ENCODE results near the gene TRAPPC14. TPM values are rescaled to one million over a fixed set of nuclear protein-coding genes. Genes with fewer than 3 reads are reported as not detected.

The TRAPPC14 gene
- total RNA-seq, 3 donors from 2014 or later (not counting 1 experiment from before 2014, with no cell fraction given): 55.1 to 59.2 (median 56.5) TPM

Other genes starting within 250 kb of the TRAPPC14 start
- gene TRIM4, start 239.2 kb downstream of the TRAPPC14 start, total RNA-seq: 10 to 100 TPM; 16.8 to 28.1 (median 22.4) TPM
- not detected for gene GJC3, start 229.1 kb downstream of the TRAPPC14 start, total RNA-seq
- gene AZGP1, start 182.7 kb downstream of the TRAPPC14 start, total RNA-seq: not detected
- gene ZKSCAN1, start 143.1 kb downstream of the TRAPPC14 start, total RNA-seq: 10 to 100 TPM; 57.6 to 62.5 (median 60.8) TPM
- gene ZSCAN21, start 108.9 kb downstream of the TRAPPC14 start, total RNA-seq: 1 to 10 TPM; 6.2 to 8.9 (median 7.2) TPM
- gene ZNF3, start 77.0 kb downstream of the TRAPPC14 start, total RNA-seq: 10 to 100 TPM; 37.8 to 51.6 (median 49.0) TPM
- 10 to 100 TPM; 79.0 to 94.6 (median 84.4) TPM for gene COPS6, start 69.8 kb downstream of the TRAPPC14 start, total RNA-seq
- 100 to 1,000 TPM; 112 to 214 (median 137) TPM for gene MCM7, start 57.3 kb downstream of the TRAPPC14 start, total RNA-seq
- 10 to 100 TPM in 2 of 3 donors, 1 to 10 TPM in 1; 8.4 to 12.8 (median 12.7) TPM for gene AP4M1, start 57.1 kb downstream of the TRAPPC14 start, total RNA-seq
- gene TAF6, start 39.4 kb downstream of the TRAPPC14 start, total RNA-seq: 10 to 100 TPM; 42.2 to 56.8 (median 47.9) TPM
- gene CNPY4, start 39.1 kb downstream of the TRAPPC14 start, total RNA-seq: 10 to 100 TPM; 19.1 to 25.8 (median 23.9) TPM
- 1 to 10 TPM; 2.8 to 4.3 (median 4.1) TPM for gene MBLAC1, start 31.8 kb downstream of the TRAPPC14 start, total RNA-seq
- gene LAMTOR4, start 9.8 kb downstream of the TRAPPC14 start, total RNA-seq: 100 to 1,000 TPM; 148 to 161 (median 156) TPM
- gene GAL3ST4, start 9.9 kb upstream of the TRAPPC14 start, total RNA-seq: under 1 TPM; 0.78 to 0.95 (median 0.78) TPM
- gene GPC2, start 18.7 kb upstream of the TRAPPC14 start, total RNA-seq: 1 to 10 TPM; 1.9 to 2.4 (median 2.3) TPM
- gene STAG3, start 19.2 kb upstream of the TRAPPC14 start, total RNA-seq: 1 to 10 TPM; 5.0 to 5.6 (median 5.5) TPM
- 10 to 100 TPM; 45.6 to 84.1 (median 52.9) TPM for gene PVRIG, start 61.2 kb upstream of the TRAPPC14 start, total RNA-seq
- gene SPDYE3, start 149.0 kb upstream of the TRAPPC14 start, total RNA-seq: not detected
- 100 to 1,000 TPM; 143 to 206 (median 157) TPM for gene PILRB, start 199.4 kb upstream of the TRAPPC14 start, total RNA-seq
- 10 to 100 TPM; 18.8 to 38.8 (median 29.4) TPM for gene PILRA, start 214.8 kb upstream of the TRAPPC14 start, total RNA-seq